ENCODE data around the gene GASK1B.

The GASK1B gene

GRCh38 chr4:158146736-158147135 lies 26.1 kb downstream of the GASK1B start:
- no peak for TF ChIP-seq POLR2A (IDR thresholded peaks at IDR 0.05; ENCODE audit: low read depth, low read length)
- FAIRE-seq, result no peak
- DNase-seq (ENCODE audit: insufficient read length, low spot score), result no peak

DNA sequence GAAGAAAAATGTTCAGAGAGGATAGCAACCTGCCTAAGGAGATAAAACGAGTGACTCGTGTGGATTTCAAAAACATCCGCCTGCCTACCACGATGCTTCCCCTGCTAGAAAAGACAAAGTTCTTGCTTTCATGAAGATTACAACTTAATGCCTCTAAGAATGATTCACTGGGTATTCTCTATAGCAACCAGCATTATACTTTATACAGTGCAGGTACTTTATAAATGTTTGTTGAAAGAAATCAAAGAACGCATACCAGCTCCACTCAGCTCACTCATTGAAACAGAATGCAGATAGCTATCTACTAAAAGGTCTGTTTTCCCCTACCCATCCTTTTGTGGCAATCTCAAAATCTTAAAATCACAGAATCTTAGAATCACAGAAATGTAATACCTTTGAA lies 33.7 kb downstream of the GASK1B start:
- DNase-seq (ENCODE audit: insufficient read length, low spot score) (no peak), FAIRE-seq (no peak)
- TF ChIP-seq POLR2A (IDR thresholded peaks at IDR 0.05; ENCODE audit: low read depth, low read length), result no peak

DNA sequence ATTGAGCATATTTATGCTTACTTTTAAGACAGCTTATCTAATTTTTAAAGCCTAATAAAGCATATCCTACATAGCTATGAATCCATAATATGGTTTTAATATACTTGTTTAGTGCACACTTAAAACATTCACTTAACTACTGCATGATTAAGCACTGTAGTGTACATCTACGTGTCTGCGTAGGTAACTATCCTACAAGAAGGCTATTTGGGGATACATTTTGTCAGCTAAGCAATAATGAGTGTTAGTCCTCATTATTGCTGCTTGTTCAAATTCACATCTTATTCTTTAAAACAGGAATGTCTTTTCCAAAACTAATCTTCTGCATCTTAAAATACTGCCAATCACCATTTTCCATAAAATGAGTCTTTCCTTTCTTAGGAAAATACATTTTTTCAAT lies 38.6 kb downstream of the GASK1B start:
- FAIRE-seq (no peak), DNase-seq (ENCODE audit: insufficient read length, low spot score) (no peak)
- no peak for TF ChIP-seq POLR2A (IDR thresholded peaks at IDR 0.05; ENCODE audit: low read depth, low read length)

GRCh38 chr4:158133551-158133950 lies 39.3 kb downstream of the GASK1B start:
- no peak for DNase-seq (ENCODE audit: insufficient read length, low spot score)
- no peak for TF ChIP-seq POLR2A (IDR thresholded peaks at IDR 0.05; ENCODE audit: low read depth, low read length)
- no peak for FAIRE-seq

DNA sequence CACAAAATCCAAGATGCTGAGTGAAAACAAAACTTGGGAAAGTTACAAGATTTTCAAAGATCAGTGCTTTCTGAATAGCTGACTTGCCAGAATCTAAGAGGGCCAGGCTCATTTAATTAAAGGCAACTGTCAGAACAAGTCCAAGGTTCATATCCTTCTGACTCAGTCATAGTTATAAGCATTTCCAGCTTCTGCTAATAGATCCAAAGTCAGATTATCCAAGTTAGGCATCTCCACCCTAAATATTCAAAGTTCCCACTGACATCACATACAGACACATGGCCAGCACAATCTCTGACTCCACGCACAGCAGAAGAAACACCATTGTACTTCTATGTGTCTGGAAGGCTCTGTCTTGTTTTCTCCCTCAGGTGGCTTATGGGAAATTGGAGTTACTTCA lies 41.8 kb downstream of the GASK1B start:
- TF ChIP-seq POLR2A (IDR thresholded peaks at IDR 0.05; ENCODE audit: low read depth, low read length), result no peak
- FAIRE-seq, result no peak
- DNase-seq (ENCODE audit: insufficient read length, low spot score), result no peak

DNA sequence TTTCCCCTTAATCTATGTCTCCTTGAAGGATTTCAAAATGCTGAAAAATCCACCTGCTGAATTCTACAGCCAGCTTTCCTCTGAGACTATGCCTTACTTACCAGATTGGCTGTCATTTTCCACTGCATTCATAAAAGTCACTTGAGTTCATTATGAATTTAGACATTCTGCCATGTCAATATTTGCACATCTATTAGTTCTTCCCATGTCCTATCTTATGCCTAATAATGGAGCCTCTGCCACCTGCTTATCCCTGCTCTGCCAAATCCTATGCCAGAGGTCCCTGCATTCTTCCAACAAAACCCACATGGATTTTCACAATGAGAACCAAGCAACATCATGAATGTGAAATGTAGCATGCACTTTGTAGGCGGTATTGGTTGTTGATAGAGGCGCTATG lies 42.6 kb downstream of the GASK1B start:
- FAIRE-seq, result no peak
- DNase-seq (ENCODE audit: insufficient read length, low spot score), result no peak
- TF ChIP-seq POLR2A (IDR thresholded peaks at IDR 0.05; ENCODE audit: low read depth, low read length), result no peak

DNA sequence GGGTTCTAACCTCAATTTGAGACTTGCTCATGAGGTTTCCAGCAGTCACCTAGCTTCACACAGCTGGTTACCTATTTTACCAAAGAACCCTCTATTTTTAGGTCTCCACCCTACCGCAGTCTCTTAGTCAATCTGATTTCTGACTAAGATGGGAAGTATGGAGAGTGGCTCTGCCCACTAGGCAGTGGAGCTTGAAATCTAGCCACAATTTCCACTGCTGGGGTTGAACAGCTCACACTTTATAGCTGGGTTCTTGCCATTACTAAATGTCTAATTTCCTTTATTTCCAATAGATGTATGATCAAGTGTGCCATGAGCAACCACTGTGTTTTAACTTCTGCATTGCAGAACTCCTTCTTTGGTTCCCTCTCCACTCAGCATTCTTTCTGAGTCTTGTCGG lies 43.1 kb downstream of the GASK1B start:
- no peak for TF ChIP-seq POLR2A (IDR thresholded peaks at IDR 0.05; ENCODE audit: low read depth, low read length)

DNA sequence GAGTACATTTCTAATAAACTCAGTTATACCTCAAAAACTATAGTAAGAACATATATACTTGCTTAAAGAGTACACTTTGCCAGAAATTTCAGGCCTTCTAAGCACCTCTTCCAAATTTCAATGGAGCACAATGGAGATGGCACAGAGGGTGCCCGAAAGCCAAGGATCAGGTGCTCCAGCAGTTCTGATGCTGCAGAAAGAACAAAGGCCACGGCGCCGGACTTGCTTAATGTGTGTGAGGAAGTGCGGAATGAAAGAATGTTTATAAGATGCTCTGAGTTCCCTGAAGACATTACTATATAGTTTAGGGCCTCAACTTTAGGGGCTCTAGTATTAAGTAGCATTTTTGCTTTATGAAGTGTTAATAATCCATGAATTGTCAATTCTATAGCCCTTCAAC lies 44.3 kb downstream of the GASK1B start:
- no peak for DNase-seq (ENCODE audit: insufficient read length, low spot score)
- no peak for TF ChIP-seq POLR2A (IDR thresholded peaks at IDR 0.05; ENCODE audit: low read depth, low read length)
- no peak for FAIRE-seq

More for the DNA sequence above, 43.1 kb downstream of the GASK1B start:
- FAIRE-seq, result no peak
- no peak for DNase-seq (ENCODE audit: insufficient read length, low spot score)

DNA sequence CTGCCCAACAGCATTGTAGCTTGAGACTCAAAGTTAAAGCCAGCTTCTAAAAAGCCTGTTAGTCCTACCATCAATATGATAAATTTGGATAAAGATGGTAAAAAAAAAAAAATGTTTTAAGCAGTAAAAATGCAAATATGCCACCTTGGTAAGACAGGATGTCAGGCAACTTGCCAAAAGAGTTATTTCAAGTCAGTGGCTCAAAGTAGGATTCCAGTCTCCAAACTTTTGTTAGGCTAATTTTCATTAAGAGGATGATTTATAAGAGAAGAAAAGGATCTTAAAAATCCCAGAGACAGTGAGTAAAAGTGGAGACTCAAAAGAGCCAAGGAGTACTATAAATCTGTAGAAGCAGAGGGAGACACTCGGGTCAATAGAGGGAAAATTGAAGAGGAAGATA lies 47.5 kb downstream of the GASK1B start:
- no peak for TF ChIP-seq POLR2A (IDR thresholded peaks at IDR 0.05; ENCODE audit: low read depth, low read length)
- FAIRE-seq, result no peak
- no peak for DNase-seq (ENCODE audit: insufficient read length, low spot score)

Data from H54 (cell line).